Fibroblast of lung (primary cell): Measurements from ENCODE around the gene ECPAS.

Experiments used
- CTCF ChIP-seq, 2 donors: IDR thresholded peaks in 1 of 2; conservative IDR thresholded peaks in 1 of 2; 1 replicate in 1 of 2; 2 replicates in 1 of 2; pipeline ENCODE4 v1.5.1; 2011 to 2012; ENCODE audit warnings: low read length in 2 of 2, control low read depth in 1 of 2, inconsistent platforms in 1 of 2, low read depth in 1 of 2, mild to moderate bottlenecking in 1 of 2
- EZH2 ChIP-seq: IDR thresholded peaks from 2 replicates; pipeline ENCODE4 v1.5.1; 2012; ENCODE audit warnings: low read length, control low read depth, mild to moderate bottlenecking; ENCODE audit errors: missing control alignments

DNA sequence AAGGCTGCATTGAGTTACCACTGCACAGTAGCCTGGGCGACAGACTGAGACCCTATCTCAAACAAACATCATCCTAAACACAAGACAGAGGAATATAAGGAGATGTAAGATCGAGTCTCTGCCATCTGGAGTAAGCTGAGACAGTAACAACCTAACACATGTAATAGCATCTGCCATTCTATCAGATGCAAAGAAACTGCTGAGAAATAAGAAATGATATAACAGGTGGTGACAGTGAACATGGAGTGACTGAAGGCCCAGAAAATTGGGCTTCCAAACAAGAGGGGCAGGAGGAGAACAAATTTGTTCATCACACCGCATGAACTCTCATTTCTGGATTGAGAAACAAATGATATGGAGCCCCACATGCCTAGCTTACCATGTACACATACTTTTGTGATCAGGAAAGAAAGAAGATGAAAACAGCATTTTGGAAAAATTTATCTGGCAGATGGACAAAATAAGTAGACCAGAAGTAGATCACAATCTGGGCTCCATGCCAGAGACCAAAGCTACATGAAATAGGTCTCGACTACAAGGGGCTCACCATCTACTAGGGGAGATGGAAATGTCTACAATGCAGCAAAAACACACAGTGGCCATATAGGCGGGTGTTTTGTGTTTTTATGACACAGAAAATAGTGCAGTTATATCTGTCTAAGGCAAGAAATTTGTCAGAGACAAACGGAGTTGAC lies 45.5 kb downstream of the ECPAS start:
- no peak for TF ChIP-seq CTCF (conservative IDR thresholded peaks at IDR 0.05 in 1 of 2, IDR thresholded peaks at IDR 0.05 in 1 of 2; ENCODE audit: low read depth in 1 of 2, low read length in 2 of 2)
- no peak for TF ChIP-seq EZH2
